ELF-1 (cell line): ENCODE results near the gene MSI2.
A peak's percentile ranks its signal among the peaks of the same experiment; 100 is the strongest.

ENCODE experiments used
- DNase-seq: peaks from one replicate; pipeline ENCODE4 v3.0.0-alpha.2; 2016; ENCODE audit warnings: low read depth, low spot score

MSI2 gene

GRCh38 chr17:57518587-57519581 lies 262.6 kb downstream of the MSI2 start:
- peak; percentile 83 for DNase-seq

- no peak for DNase-seq
These were observed 263.5 kb downstream of the MSI2 start for GRCh38 chr17:57519800-57520199.

GRCh38 chr17:57521606-57522005 lies 265.3 kb downstream of the MSI2 start:
- DNase-seq: no peak

- no peak for DNase-seq
These were observed 266.0 kb downstream of the MSI2 start for GRCh38 chr17:57522042-57523005.

GRCh38 chr17:57523926-57524632 lies 267.8 kb downstream of the MSI2 start:
- DNase-seq: no peak

GRCh38 chr17:57524839-57525568 lies 268.7 kb downstream of the MSI2 start:
- DNase-seq: no peak

GRCh38 chr17:57527221-57528057 lies 271.1 kb downstream of the MSI2 start:
- DNase-seq: no peak

GRCh38 chr17:57528058-57528451 lies 271.7 kb downstream of the MSI2 start:
- DNase-seq: no peak

GRCh38 chr17:57530026-57530425 lies 273.7 kb downstream of the MSI2 start:
- no peak for DNase-seq

- DNase-seq: peak; percentile 78
These were observed 274.2 kb downstream of the MSI2 start for GRCh38 chr17:57530508-57530907.

- no peak for DNase-seq
These were observed 274.8 kb downstream of the MSI2 start for GRCh38 chr17:57531078-57531477.

- peak; percentile 50 for DNase-seq
These were observed 275.6 kb downstream of the MSI2 start for GRCh38 chr17:57531648-57532504.

GRCh38 chr17:57532556-57532955 lies 276.2 kb downstream of the MSI2 start:
- no peak for DNase-seq

GRCh38 chr17:57532966-57533365 lies 276.6 kb downstream of the MSI2 start:
- DNase-seq: no peak

- no peak for DNase-seq
These were observed 277.5 kb downstream of the MSI2 start for GRCh38 chr17:57533684-57534305.

GRCh38 chr17:57534863-57535248 lies 278.5 kb downstream of the MSI2 start:
- no peak for DNase-seq

GRCh38 chr17:57535249-57535966 lies 279.1 kb downstream of the MSI2 start:
- peak; percentile 83 for DNase-seq

- DNase-seq: no peak
These were observed 280.0 kb downstream of the MSI2 start for GRCh38 chr17:57536289-57536688.
